GM21825 (cell line): ENCODE data around the gene TMEM164.

Experiments
- ATAC-seq: cut with Tn5 transposase; IDR thresholded peaks from one replicate; pipeline ENCODE4 v1.9.1; 2021; ENCODE audit warnings: mild to moderate bottlenecking, moderate library complexity; ENCODE audit not compliant: unreplicated experiment

Gene TMEM164

GRCh38 chrX:110192516-110192915 is 189.6 kb downstream of the TMEM164 start:
- no peak for ATAC-seq

GRCh38 chrX:110194977-110195376 is 192.1 kb downstream of the TMEM164 start:
- no peak for ATAC-seq

- no peak for ATAC-seq
Observed at GRCh38 chrX:110201799-110202198, 198.9 kb downstream of the TMEM164 start.

DNA sequence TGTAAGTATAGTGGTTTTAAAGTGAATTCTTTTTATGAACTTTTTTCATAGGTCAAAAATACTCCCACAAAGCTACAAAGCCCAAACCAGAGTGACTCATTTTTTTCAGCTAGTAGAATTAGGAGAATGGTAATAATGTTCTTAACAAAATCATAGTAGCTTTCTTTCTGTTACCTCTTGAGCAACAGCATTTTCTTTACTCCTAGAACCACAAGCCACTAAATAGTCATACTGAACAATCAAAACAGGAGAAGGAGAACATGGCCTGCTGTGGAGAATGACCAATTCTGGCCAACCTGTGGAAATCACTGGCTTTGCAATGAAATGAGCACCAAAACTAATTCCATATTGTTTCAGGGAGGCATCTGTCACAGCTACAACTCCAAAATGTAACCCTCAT is 202.1 kb downstream of the TMEM164 start:
- no peak for ATAC-seq

DNA sequence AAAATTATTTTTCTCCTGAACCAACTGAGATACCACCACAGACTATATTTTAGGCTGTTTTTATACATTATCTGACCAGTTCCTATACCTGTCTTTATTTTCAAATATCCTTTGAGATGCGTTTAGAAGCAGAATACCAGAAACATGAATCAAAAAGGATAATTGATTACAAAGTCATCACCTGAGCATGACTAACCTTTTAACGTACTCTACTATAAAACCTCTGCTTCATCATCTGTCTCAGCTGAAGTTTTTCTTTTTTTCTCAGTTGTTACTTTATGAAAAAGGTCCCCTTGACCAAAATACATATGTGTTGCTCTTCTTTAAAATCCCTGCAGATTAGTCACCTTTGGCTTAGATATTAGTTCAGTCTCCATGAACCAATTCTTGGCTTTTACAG is 205.2 kb downstream of the TMEM164 start:
- no peak for ATAC-seq

- no peak for ATAC-seq
Observed at GRCh38 chrX:110210417-110211139, 207.7 kb downstream of the TMEM164 start.

- ATAC-seq = no peak
Observed at GRCh38 chrX:110211340-110211739, 208.4 kb downstream of the TMEM164 start.

DNA sequence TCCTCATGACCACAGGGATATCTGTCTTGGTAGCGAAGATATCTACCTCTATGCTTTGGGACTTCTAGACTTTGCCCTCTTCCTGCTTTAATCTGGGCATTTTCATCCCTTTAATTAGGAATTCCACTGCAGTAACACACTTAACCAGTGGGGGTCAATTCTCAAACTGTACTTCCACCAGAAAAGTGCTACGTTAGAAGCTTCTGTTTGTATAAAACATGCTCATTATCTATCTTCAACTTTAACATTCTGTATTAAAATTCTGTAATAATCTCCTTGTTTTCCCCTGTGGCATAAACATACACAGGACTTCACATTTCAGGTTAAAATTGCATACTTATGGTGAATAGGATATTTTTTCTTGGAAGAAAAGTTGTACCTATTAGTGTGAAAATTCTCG is 209.4 kb downstream of the TMEM164 start:
- ATAC-seq = no peak

DNA sequence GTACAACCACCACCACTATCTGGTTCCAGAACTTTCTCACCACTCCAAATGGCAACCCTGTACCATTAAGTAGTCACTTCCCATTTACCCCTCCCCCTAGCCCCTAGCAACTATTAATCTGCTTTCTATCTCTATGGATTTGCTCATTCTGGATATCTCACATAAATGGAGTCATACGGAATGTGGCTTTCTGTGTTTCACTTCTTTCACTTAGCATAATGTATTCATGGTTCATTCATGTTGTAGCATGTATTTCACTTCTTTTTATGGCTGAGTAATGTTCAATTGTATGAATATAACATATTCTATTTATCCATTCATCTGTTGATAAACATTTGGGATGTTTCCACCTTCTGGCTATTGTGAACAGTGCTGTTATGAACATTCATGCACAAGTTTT is 210.3 kb downstream of the TMEM164 start:
- ATAC-seq = no peak

GRCh38 chrX:110214684-110215083 is 211.8 kb downstream of the TMEM164 start:
- no peak for ATAC-seq

DNA sequence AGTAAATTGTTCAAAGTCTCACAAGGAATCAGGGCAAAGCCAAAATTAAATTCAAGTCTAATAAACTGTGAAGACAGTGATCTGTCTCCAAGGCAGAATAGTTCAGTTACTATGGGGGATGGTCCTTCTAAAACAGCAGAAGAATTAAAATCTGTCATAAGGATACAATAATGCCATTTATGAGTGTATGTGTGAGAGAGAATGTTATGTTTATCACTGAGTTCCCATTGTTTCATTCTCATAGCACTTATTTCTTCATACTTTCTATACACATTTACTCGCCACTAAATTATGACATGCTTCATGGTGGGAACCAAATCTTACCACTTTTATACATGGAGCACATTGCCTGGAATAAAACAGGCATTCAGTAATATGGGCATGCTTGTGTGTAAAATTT is 212.5 kb downstream of the TMEM164 start:
- ATAC-seq = no peak

DNA sequence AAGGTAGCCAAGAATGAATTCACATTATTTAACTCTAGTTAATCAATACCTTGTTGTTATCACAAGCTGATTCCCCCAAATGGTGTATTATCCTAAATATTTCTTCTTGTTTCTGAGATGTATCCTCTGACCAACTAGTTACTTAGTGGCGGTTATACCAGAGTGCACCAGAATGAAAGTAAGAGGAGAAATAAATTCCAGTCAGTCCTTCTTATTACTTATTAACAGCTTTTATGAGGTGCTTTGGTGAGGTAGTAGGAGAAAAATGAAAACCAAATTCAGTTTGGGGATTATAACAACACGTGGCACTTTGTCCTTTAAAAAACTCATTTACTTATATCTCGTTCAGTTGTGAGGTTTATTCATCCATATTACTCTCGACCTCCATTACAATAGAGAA is 213.1 kb downstream of the TMEM164 start:
- no peak for ATAC-seq

- ATAC-seq = no peak
Observed at GRCh38 chrX:110218591-110218990, 215.7 kb downstream of the TMEM164 start.

- no peak for ATAC-seq
Observed at GRCh38 chrX:110219920-110220319, 217.0 kb downstream of the TMEM164 start.

GRCh38 chrX:110222497-110223257 is 219.8 kb downstream of the TMEM164 start:
- ATAC-seq = no peak

DNA sequence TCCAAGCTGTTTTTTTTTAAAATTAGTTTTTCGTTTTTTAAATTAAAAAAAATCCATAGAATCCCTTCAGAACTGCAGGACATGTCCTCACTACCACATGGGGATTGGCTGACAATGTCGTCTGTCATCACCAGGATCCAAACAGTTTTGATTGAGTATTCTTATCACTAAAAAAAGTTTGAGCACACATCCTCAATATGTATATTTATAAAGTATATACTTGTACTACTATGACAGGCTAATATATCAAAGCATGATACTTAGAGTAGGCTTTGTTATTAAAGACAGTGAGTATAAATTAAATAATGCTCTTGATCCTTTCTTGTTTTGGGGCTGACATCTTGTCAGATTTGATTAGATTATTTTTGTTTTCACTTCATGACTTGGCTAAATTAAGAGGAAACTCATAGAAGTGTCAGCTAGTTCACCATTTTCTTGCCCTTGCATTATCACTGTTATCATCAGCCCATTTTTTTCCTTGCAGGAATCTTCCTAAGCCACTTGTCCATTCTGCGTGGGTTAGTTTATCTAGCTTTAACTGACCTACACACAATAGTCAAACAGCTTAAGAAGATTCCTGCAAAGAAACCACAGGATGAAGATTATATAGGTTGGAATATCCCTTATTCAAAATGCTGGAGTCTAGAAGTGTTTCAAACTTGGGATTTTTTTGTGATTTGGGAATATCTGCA is 222.2 kb downstream of the TMEM164 start:
- no peak for ATAC-seq

- ATAC-seq = no peak
Observed at GRCh38 chrX:110226931-110227330, 224.0 kb downstream of the TMEM164 start.
